OCI-LY1 (cell line): ENCODE data around the gene SLC25A26.

ENCODE experiments used
- H2AFZ ChIP-seq: fragments of 200-600 bp; sonication (generic), shearing (Covaris generic); 2 replicates; pipeline ENCODE4 v1.6.0; 2014; ENCODE audit warnings: antibody characterized with exemption, mild to moderate bottlenecking, low read length
- H3F3A ChIP-seq: fragments of 200-600 bp; sonication (generic), shearing (Covaris generic); 2 replicates; pipeline ENCODE4 v1.6.0; 2014; ENCODE audit warnings: mild to moderate bottlenecking, antibody characterized with exemption, low read length, moderate library complexity; ENCODE audit not compliant: insufficient read depth
- H3K27ac ChIP-seq: fragments of 200-600 bp; sonication (generic); 2 replicates; pipeline ENCODE4 v1.5.1; 2014; ENCODE audit warnings: low read length, mixed run types, mild to moderate bottlenecking, low read depth; ENCODE audit not compliant: poor library complexity, severe bottlenecking
- H3K27me3 ChIP-seq: fragments of 200-600 bp; sonication (generic); 2 replicates; pipeline ENCODE4 v1.6.0; 2014; ENCODE audit warnings: antibody characterized with exemption, mild to moderate bottlenecking, low read length, moderate library complexity; ENCODE audit not compliant: insufficient read depth
- H3K36me3 ChIP-seq: fragments of 200-600 bp; sonication (generic); 2 replicates; pipeline ENCODE4 v1.6.1; 2014; ENCODE audit warnings: mild to moderate bottlenecking, antibody characterized with exemption, low read length, moderate library complexity, mixed read lengths; ENCODE audit not compliant: insufficient read depth
- H3K4me1 ChIP-seq: fragments of 200-600 bp; sonication (generic); 2 replicates; pipeline ENCODE4 v1.5.1; 2014; ENCODE audit warnings: mild to moderate bottlenecking, low read length, moderate library complexity; ENCODE audit not compliant: insufficient read depth, severe bottlenecking
- H3K4me2 ChIP-seq: fragments of 200-600 bp; sonication (generic), shearing (Covaris generic); 2 replicates; pipeline ENCODE4 v1.6.1; 2014; ENCODE audit warnings: low read length
- H3K4me3 ChIP-seq: fragments of 200-600 bp; sonication (generic); 2 replicates; pipeline ENCODE4 v1.5.1; 2014; ENCODE audit warnings: low read length, low read depth, mild to moderate bottlenecking, mixed read lengths; ENCODE audit not compliant: poor library complexity, severe bottlenecking
- H3K79me2 ChIP-seq: fragments of 200-600 bp; shearing (Covaris generic); 2 replicates; pipeline ENCODE4 v1.6.1; 2016; ENCODE audit warnings: mixed run types, low read length, mixed read lengths; ENCODE audit not compliant: insufficient read depth
- H3K9ac ChIP-seq: fragments of 200-600 bp; sonication (generic), shearing (Covaris generic); 2 replicates; pipeline ENCODE4 v1.6.1; 2014; ENCODE audit warnings: mild to moderate bottlenecking, low read length, mixed read lengths
- H3K9me2 ChIP-seq: fragments of 200-600 bp; sonication (generic), shearing (Covaris generic); 2 replicates; pipeline ENCODE4 v1.6.1; 2014; ENCODE audit warnings: low read depth, mild to moderate bottlenecking, low read length, mixed read lengths
- H3K9me3 ChIP-seq: fragments of 200-600 bp; shearing (Covaris generic); 2 replicates; pipeline ENCODE4 v1.6.1; 2014; ENCODE audit warnings: low read length, mixed read lengths
- H4K20me1 ChIP-seq: fragments of 200-600 bp; sonication (generic), shearing (Covaris generic); 2 replicates; pipeline ENCODE4 v1.6.0; 2016; ENCODE audit warnings: mild to moderate bottlenecking, low read length; ENCODE audit not compliant: insufficient read depth
- CTCF ChIP-seq: fragments of 200-600 bp; sonication (generic), shearing (Covaris generic); IDR thresholded peaks from 2 replicates; pipeline ENCODE4 v1.5.1; 2017; ENCODE audit warnings: mild to moderate bottlenecking, antibody characterized with exemption, low read length, moderate library complexity, mixed read lengths
- EZH2 ChIP-seq: fragments of 200-600 bp; sonication (generic), shearing (Covaris generic); IDR thresholded peaks from 2 replicates; pipeline ENCODE4 v1.8.0; 2017; ENCODE audit warnings: borderline replicate concordance, mixed run types, mild to moderate bottlenecking, antibody characterized with exemption, low read length, moderate library complexity, mixed read lengths

The SLC25A26 gene

GRCh38 chr3:66355394-66355793 lies 134.6 kb downstream of the SLC25A26 start:
- Histone ChIP-seq H3K4me2 (no peak overlapping the region), H3K9me2 (no peaks in the 10 kb centered on the region), H2AFZ (no peak overlapping the region)

GRCh38 chr3:66355997-66356396 lies 135.2 kb downstream of the SLC25A26 start:
- H3K4me2 ChIP-seq = no peak overlapping the region
- no peaks in the 10 kb centered on the region for H4K20me1 ChIP-seq
- no peaks in the 10 kb centered on the region for H3F3A ChIP-seq
- H3K79me2 ChIP-seq = no peaks in the 10 kb centered on the region
- H3K9ac ChIP-seq = no peak overlapping the region
- no peak overlapping the region for H3K4me3 ChIP-seq
- no peaks in the 10 kb centered on the region for H3K27me3 ChIP-seq
- H3K36me3 ChIP-seq = no peaks in the 10 kb centered on the region
- H3K27ac ChIP-seq = no peak overlapping the region
- no peaks in the 10 kb centered on the region for H3K9me3 ChIP-seq
- no peaks in the 10 kb centered on the region for H3K9me2 ChIP-seq
- H2AFZ ChIP-seq = no peak overlapping the region
- no peaks in the 10 kb centered on the region for H3K4me1 ChIP-seq
- TF ChIP-seq EZH2 (no peak), CTCF (no peak)

More at GRCh38 chr3:66355394-66355793, 134.6 kb downstream of the SLC25A26 start:
- no peaks in the 10 kb centered on the region for H4K20me1 ChIP-seq
- no peaks in the 10 kb centered on the region for H3K9me3 ChIP-seq
- no peaks in the 10 kb centered on the region for H3K79me2 ChIP-seq
- H3K27me3 ChIP-seq = no peaks in the 10 kb centered on the region
- H3K4me1 ChIP-seq = no peaks in the 10 kb centered on the region
- no peak for TF ChIP-seq CTCF
- TF ChIP-seq EZH2 = no peak
- H3K36me3 ChIP-seq = no peaks in the 10 kb centered on the region
- H3K9ac ChIP-seq = no peak overlapping the region
- no peaks in the 10 kb centered on the region for H3F3A ChIP-seq
- H3K4me3 ChIP-seq = no peak overlapping the region
- H3K27ac ChIP-seq = no peak overlapping the region

- Histone ChIP-seq H3K4me1 (no peaks in the 10 kb centered on the region), H3K79me2 (no peaks in the 10 kb centered on the region)
- TF ChIP-seq EZH2 (no peak), CTCF (no peak)
These were observed 140.6 kb downstream of the SLC25A26 start for GRCh38 chr3:66361356-66361755.

More at GRCh38 chr3:66361356-66361755, 140.6 kb downstream of the SLC25A26 start:
- no peaks in the 10 kb centered on the region for H3K36me3 ChIP-seq
- H3K27ac ChIP-seq = no peak overlapping the region
- no peak overlapping the region for H3K4me2 ChIP-seq
- H3K9ac ChIP-seq = no peak overlapping the region
- H4K20me1 ChIP-seq = no peaks in the 10 kb centered on the region
- no peak overlapping the region for H3K4me3 ChIP-seq
- H3F3A ChIP-seq = no peaks in the 10 kb centered on the region
- no peaks in the 10 kb centered on the region for H3K9me2 ChIP-seq
- H2AFZ ChIP-seq = no peak overlapping the region
- no peaks in the 10 kb centered on the region for H3K27me3 ChIP-seq
- no peaks in the 10 kb centered on the region for H3K9me3 ChIP-seq
